B cell (primary cell): ENCODE data around the gene C19orf73. TPM values are rescaled to one million over a fixed set of nuclear protein-coding genes. Genes with fewer than 3 reads are reported as not detected.

Source experiments
- ATAC-seq: fragments of 200-7000 bp; cut with Tn5 transposase; one replicate; pipeline ENCODE4 v1.10.0; 2021; ENCODE audit warnings: low read depth, mild to moderate bottlenecking, moderate number of reproducible peaks, moderate library complexity
- CTCF ChIA-PET: fragments of 350-600 bp; sonication (Branson Sonifier 250); formaldehyde crosslinking; loops from one replicate; lab custom pipeline; 2021; ENCODE audit warnings: antibody characterized with exemption, inconsistent platforms; lab: Charles Lee
- POLR2A ChIA-PET: fragments of 350-600 bp; sonication (Branson Sonifier 250); formaldehyde crosslinking; loops from one replicate; lab custom pipeline; 2021; ENCODE audit warnings: antibody characterized with exemption; lab: Charles Lee
- DNase-seq: peaks from one replicate; pipeline ENCODE4 v3.0.0; 2013
- H2AFZ ChIP-seq: 2 replicates; pipeline ENCODE4 v1.6.1; 2012; ENCODE audit warnings: mild to moderate bottlenecking, low read depth, low read length; ENCODE audit not compliant: insufficient read depth, poor library complexity, severe bottlenecking
- H3K27ac ChIP-seq, 2 donors: 1 replicate in 1 of 2; 2 replicates in 1 of 2; pipeline ENCODE4 v1.5.1; 2012 to 2013; ENCODE audit warnings: low read length in 2 of 2, mild to moderate bottlenecking in 2 of 2, moderate library complexity in 1 of 2
- H3K27me3 ChIP-seq, 4 experiments: fragments of 200-600 bp in 1 of 4; sonication (generic) in 1 of 4; replicated peaks in 1 of 4; 1 replicate in 2 of 4; 2 replicates in 2 of 4; pipeline versions ENCODE4 v1.6.1 to v1.7.0; 2013 to 2016; ENCODE audit warnings: low read length in 3 of 4, mild to moderate bottlenecking in 2 of 4, mixed read lengths in 1 of 4, moderate library complexity in 1 of 4; ENCODE audit not compliant: insufficient read depth in 4 of 4, control insufficient read depth in 3 of 4; ENCODE audit errors: control extremely low read depth in 1 of 4
- H3K36me3 ChIP-seq, 2 experiments: replicated peaks in 1 of 2; 1 replicate in 1 of 2; 2 replicates in 1 of 2; pipeline versions ENCODE4 v1.6.1 to v1.7.1; 2013; ENCODE audit warnings: low read length in 1 of 2; ENCODE audit not compliant: insufficient read depth in 2 of 2, control insufficient read depth in 1 of 2; ENCODE audit errors: control extremely low read depth in 1 of 2, extremely low read depth in 1 of 2
- H3K4me1 ChIP-seq, 2 donors: fragments of 200-600 bp in 1 of 2; sonication (generic) in 1 of 2; 1 replicate in 1 of 2; 2 replicates in 1 of 2; pipeline versions ENCODE4 v1.5.1 to v1.6.1; 2013 to 2017; ENCODE audit warnings: low read length in 2 of 2; ENCODE audit not compliant: control insufficient read depth in 2 of 2, insufficient read depth in 2 of 2
- H3K4me2 ChIP-seq: replicated peaks from 2 replicates; pipeline ENCODE3; 2012; ENCODE audit warnings: mild to moderate bottlenecking, low read depth, low read length; ENCODE audit not compliant: poor library complexity, severe bottlenecking
- H3K4me3 ChIP-seq, 5 experiments: fragments of 200-600 bp in 1 of 5; sonication (generic) in 1 of 5; 1 replicate in 3 of 5; 2 replicates in 2 of 5; pipeline versions ENCODE4 v1.5.1 to v1.7.0; 2011 to 2016; ENCODE audit warnings: low read length in 4 of 5, mild to moderate bottlenecking in 4 of 5, low read depth in 2 of 5, control low read depth in 1 of 5, moderate library complexity in 1 of 5; ENCODE audit not compliant: insufficient read depth in 1 of 5; ENCODE audit errors: control extremely low read depth in 1 of 5, extremely low read depth in 1 of 5
- H3K79me2 ChIP-seq: fragments of 200-600 bp; sonication (generic); one replicate; pipeline ENCODE4 v1.6.0; 2016; ENCODE audit warnings: low read length; ENCODE audit not compliant: control insufficient read depth, insufficient read depth
- H3K9ac ChIP-seq: fragments of 200-600 bp; sonication (generic); 2 replicates; pipeline ENCODE4 v1.6.1; 2017; ENCODE audit warnings: mild to moderate bottlenecking, low read length, moderate library complexity
- H3K9me3 ChIP-seq, 3 donors: one replicate each; pipeline versions ENCODE4 v1.6.1 to v1.7.1; 2013; ENCODE audit warnings: low read length in 2 of 3; ENCODE audit not compliant: control insufficient read depth in 2 of 3, insufficient read depth in 1 of 3; ENCODE audit errors: control extremely low read depth in 1 of 3
- H4K20me1 ChIP-seq: 2 replicates; pipeline ENCODE4 v1.6.0; 2012; ENCODE audit warnings: mild to moderate bottlenecking, low read length; ENCODE audit not compliant: insufficient read depth, control insufficient read depth, poor library complexity, severe bottlenecking
- H3K27ac Mint-ChIP-seq: one replicate; pipeline ENCODE4 v1.8.0; 2021; ENCODE audit warnings: mixed read lengths
- H3K27me3 Mint-ChIP-seq: one replicate; pipeline ENCODE4 v1.8.0; 2021; ENCODE audit warnings: mixed read lengths
- H3K4me1 Mint-ChIP-seq: one replicate; pipeline ENCODE4 v1.8.0; 2021; ENCODE audit warnings: mixed read lengths
- H3K4me3 Mint-ChIP-seq: one replicate; pipeline ENCODE4 v1.8.0; 2021; ENCODE audit warnings: mixed read lengths
- H3K9me3 Mint-ChIP-seq: one replicate; pipeline ENCODE4 v1.8.0; 2022; ENCODE audit warnings: mixed read lengths; ENCODE audit not compliant: insufficient read depth
- CTCF ChIP-seq: fragments of 200-600 bp; IDR thresholded peaks from one replicate; pipeline ENCODE4 v1.8.0; 2022; ENCODE audit warnings: antibody characterized with exemption, mild to moderate bottlenecking
- EZH2 ChIP-seq: IDR thresholded peaks from 2 replicates; pipeline ENCODE4 v1.6.1; 2012; ENCODE audit warnings: borderline replicate concordance, low read depth, mild to moderate bottlenecking, moderate library complexity, low read length; ENCODE audit not compliant: insufficient read depth, poor library complexity, severe bottlenecking
- WGBS: methylation state at CpG from one replicate; pipeline ENCODE4 v1.1.5; 2013; ENCODE audit warnings: missing lambda C conversion rate; ENCODE audit not compliant: insufficient coverage; 5-methylcytosine and 5-hydroxymethylcytosine counted together
- intact Hi-C: fragments of 100-400 bp; cut with micrococcal nuclease; formaldehyde crosslinking; loops from one replicate; pipeline ENCODE4 v1.10.0; 2022
- polyA plus RNA-seq: library from polyadenylated mRNA; depleted of rRNA; stranded (reverse); fragments of >200 nt; gene quantifications from 2 replicates; pipeline ENCODE4 v1.2.3, GENCODE V29; 2012
- total RNA-seq, 2 donors: library from RNA; stranded (reverse); fragments of 120-200 nt in 1 of 2; gene quantifications; 1 replicate in 1 of 2; 2 replicates in 1 of 2; pipeline versions ENCODE4 v1.2.3 to v1.2.4, GENCODE V29; 2013 to 2022

C19orf73 gene
- total and polyA plus RNA-seq, 2 donors (not counting 1 experiment from before 2014, with no cell fraction given): 3.9 to 8.2 TPM

GRCh38 chr19:49145573-49146407, 26.8 kb upstream of the C19orf73 start:
- H3K27ac Mint-ChIP-seq: no peak overlapping the region
- ChIA-PET CTCF (interaction anchor here (1.1 to 5.2 kb wide), 6 partner anchors 17 to 146 kb away, joined by 3 to 44 read pairs (median 4); partner anchors contain the start of gene LIN7B), POLR2A (no interaction called here)
- peak overlapping the region in 1 of 5 experiments; percentile 14 for H3K4me3 ChIP-seq
- H4K20me1 ChIP-seq: no peaks in the 10 kb centered on the region
- no peaks in the 10 kb centered on the region for H3K9me3 Mint-ChIP-seq
- TF ChIP-seq EZH2 (no peak), CTCF (peak; percentile 84)
- no peak overlapping the region for H3K9ac ChIP-seq
- H3K4me1 Mint-ChIP-seq: peaks cover 32% of the 10 kb centered on the region
- peak overlapping the region; percentile 63 for H3K4me2 ChIP-seq
- intact Hi-C loops: loop anchor here (1.0 to 10.0 kb wide), 4 partner anchors 17 to 59 kb away; partner anchors contain the start of gene LIN7B
- H3K4me3 Mint-ChIP-seq: no peak overlapping the region
- WGBS: 10% methylated on average over 22 of the region's 30 CpGs
- H3K79me2 ChIP-seq: no peaks in the 10 kb centered on the region
- H3K36me3 ChIP-seq: no peaks in the 10 kb centered on the region
- ATAC-seq (peak; percentile 48), DNase-seq (peak; percentile 80)
- H3K27ac ChIP-seq: no peak overlapping the region
- H3K9me3 ChIP-seq: peaks cover 0 to 45% (median 0%) of the 10 kb centered on the region in 3 donors
- H3K4me1 ChIP-seq: peaks cover 40 to 43% of the 10 kb centered on the region in 2 donors
- peak overlapping the region; percentile 30 for H2AFZ ChIP-seq
- H3K27me3 ChIP-seq: peaks cover 0 to 75% (median 35%) of the 10 kb centered on the region in 4 experiments
- H3K27me3 Mint-ChIP-seq: peaks cover 57% of the 10 kb centered on the region
